Large intestine (tissue), 3 donors: Measurements from ENCODE around the gene FGF12. TPM values are rescaled to one million over a fixed set of nuclear protein-coding genes. Genes with fewer than 3 reads are reported as not detected.

Experiments
- DNase-seq, 2 donors: peaks; one replicate each; pipeline versions ENCODE4 v3.0.0 to v3.0.0-alpha.2; 2013
- H3K27ac ChIP-seq: one replicate; pipeline ENCODE4 v1.5.1; 2013; ENCODE audit warnings: low read length
- H3K27me3 ChIP-seq: 2 replicates; pipeline ENCODE4 v1.6.1; 2013; ENCODE audit warnings: low read length; ENCODE audit not compliant: control insufficient read depth, insufficient read depth
- H3K36me3 ChIP-seq: 2 replicates; pipeline ENCODE4 v1.6.1; 2013; ENCODE audit warnings: low read length; ENCODE audit not compliant: control insufficient read depth, insufficient read depth
- H3K4me1 ChIP-seq: one replicate; pipeline ENCODE4 v1.6.1; 2013; ENCODE audit warnings: low read length; ENCODE audit not compliant: control insufficient read depth, insufficient read depth
- H3K4me3 ChIP-seq: one replicate; pipeline ENCODE4 v1.5.1; 2013; ENCODE audit warnings: low read length
- H3K9me3 ChIP-seq: one replicate; pipeline ENCODE4 v1.6.1; 2013; ENCODE audit warnings: mild to moderate bottlenecking, low read depth, low read length, moderate library complexity; ENCODE audit not compliant: control insufficient read depth
- WGBS: methylation state at CpG from one replicate; pipeline ENCODE4 v1.1.5; 2013; ENCODE audit warnings: low lambda C conversion rate; ENCODE audit not compliant: insufficient coverage; 5-methylcytosine and 5-hydroxymethylcytosine counted together
- polyA plus RNA-seq: library from polyadenylated mRNA; unstranded; fragments of 120-200 nt; gene quantifications from one replicate; pipeline ENCODE4 v1.2.1, GENCODE V29; 2013

FGF12 gene
- polyA plus RNA-seq, 1 donor = 2.1 TPM

DNA sequence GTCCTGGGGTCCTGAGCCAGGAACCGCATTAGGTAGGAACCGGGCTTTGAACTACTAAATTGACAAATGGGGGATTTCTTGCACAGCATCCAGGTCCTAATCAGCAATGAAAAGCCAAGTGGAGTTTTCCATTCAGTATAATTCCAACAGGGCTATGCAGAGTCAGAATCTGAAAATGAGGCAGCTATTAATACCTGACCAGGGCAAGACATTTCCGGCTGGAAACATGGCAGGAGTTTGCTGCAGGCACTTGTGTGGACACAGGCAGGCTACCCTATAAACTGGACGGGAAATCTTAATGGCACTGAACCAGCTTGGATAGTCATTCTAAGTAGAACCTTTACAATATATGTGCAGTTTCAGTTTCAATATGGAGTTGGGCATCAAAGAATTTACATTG, 553.1 kb downstream of the FGF12 start:
- no peaks in the 10 kb centered on the region for H3K27me3 ChIP-seq
- no peaks in the 10 kb centered on the region for H3K36me3 ChIP-seq
- no peak overlapping the region for H3K27ac ChIP-seq
- H3K4me1 ChIP-seq = no peaks in the 10 kb centered on the region
- H3K9me3 ChIP-seq = no peaks in the 10 kb centered on the region
- DNase-seq = no peak
- H3K4me3 ChIP-seq = no peak overlapping the region
- no CpG with 5 or more reads among the region's 4 CpGs for WGBS

DNA sequence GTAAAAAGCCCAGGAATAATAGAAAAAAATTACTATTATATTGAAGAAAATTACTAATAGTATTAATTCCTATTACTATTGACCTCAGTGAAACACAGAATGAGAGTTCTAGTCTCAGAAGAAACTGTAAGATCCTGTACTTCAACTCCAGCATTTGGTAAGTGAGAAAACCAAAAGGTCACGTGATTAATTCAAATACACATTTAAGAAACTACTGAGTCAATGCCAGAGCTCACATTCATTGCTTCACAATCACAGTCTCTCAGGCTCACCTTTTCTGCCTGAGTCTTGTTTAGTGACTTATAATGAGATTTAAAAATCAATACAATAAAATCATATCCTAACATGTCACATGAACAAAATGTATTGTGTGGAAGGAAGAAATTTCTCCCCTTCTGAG, 556.1 kb downstream of the FGF12 start:
- H3K4me3 ChIP-seq = no peak overlapping the region
- H3K36me3 ChIP-seq = no peaks in the 10 kb centered on the region
- no peak overlapping the region for H3K27ac ChIP-seq
- no CpG with 5 or more reads among the region's 1 CpG for WGBS
- no peaks in the 10 kb centered on the region for H3K9me3 ChIP-seq
- no peaks in the 10 kb centered on the region for H3K27me3 ChIP-seq
- DNase-seq = no peak
- no peaks in the 10 kb centered on the region for H3K4me1 ChIP-seq

DNA sequence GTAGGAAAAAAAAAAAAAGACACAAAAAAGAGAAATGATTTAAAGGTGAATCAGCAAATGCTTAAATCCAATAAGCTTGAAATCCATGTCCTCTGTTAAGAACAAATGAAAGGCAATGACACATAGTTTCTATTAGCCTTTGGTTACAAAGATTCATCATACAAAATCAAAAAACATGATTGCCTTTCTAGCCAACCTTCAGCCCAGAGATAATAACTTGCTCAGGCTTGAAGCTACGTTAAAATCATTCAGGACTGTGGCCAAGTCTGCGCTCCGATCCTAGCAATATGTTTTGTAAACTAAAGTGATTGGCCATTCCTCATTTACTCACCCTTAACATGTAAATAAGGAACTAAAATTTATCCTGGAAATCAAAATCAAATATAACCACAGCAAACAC, 556.7 kb downstream of the FGF12 start:
- no peak for DNase-seq
- H3K27ac ChIP-seq = no peak overlapping the region
- H3K9me3 ChIP-seq = no peaks in the 10 kb centered on the region
- H3K27me3 ChIP-seq = no peaks in the 10 kb centered on the region
- 87% methylated on average over 3 of the region's 3 CpGs for WGBS
- H3K4me1 ChIP-seq = no peaks in the 10 kb centered on the region
- no peak overlapping the region for H3K4me3 ChIP-seq
- H3K36me3 ChIP-seq = no peaks in the 10 kb centered on the region

DNA sequence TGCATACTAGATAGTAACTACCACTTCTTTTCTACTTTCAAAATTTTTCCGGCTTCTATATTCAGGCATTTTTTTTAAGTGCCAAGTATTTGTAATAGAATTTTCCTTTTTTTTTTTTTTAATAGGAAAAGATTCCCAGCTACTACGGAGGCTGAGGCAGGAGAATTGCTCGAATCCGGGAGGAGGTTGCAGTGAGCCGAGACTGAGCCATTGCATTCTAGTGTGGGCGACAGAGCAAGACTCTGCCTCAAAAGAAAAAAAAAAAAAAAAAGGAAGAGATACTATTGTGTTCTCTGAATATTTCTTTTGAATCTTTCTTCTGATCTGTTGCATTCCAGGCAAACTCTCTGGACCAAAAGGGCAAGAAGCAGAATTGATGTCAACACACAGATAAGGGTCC, 557.3 kb downstream of the FGF12 start:
- H3K9me3 ChIP-seq = no peaks in the 10 kb centered on the region
- no peaks in the 10 kb centered on the region for H3K27me3 ChIP-seq
- no peak overlapping the region for H3K27ac ChIP-seq
- H3K4me3 ChIP-seq = no peak overlapping the region
- 100% methylated on average over 1 of the region's 6 CpGs for WGBS
- no peak for DNase-seq
- H3K4me1 ChIP-seq = no peaks in the 10 kb centered on the region
- H3K36me3 ChIP-seq = no peaks in the 10 kb centered on the region

DNA sequence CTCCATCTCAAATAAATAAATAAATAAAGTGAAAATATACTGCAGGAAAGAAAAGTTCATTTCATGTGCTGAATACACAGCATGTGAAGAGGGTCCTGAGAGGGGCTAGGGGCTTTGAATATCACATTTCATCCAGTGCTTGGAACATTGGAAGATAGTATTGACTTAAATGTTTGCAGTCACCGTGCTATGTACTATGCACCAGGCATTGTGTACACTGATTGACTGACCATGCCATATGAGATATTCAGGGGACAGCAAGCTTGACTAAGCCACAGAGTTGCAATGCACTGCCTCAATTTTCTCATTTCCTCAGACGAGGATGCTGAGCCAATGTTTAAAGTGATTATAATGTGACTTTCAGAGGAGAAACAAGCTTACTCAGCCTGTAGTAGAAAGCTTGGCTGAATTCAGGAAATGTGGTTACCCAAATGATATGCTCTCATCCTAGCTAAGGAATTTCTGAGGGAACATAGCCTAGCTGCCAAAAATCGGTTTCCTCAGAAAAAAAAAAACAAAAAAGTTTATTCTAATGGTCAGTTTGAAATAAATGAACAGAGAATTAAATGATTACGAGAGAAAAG, 557.9 kb downstream of the FGF12 start:
- DNase-seq = no peak
- WGBS = 95% methylated on average over 2 of the region's 4 CpGs
- H3K4me1 ChIP-seq = no peaks in the 10 kb centered on the region
- H3K27me3 ChIP-seq = no peaks in the 10 kb centered on the region
- no peaks in the 10 kb centered on the region for H3K36me3 ChIP-seq
- H3K4me3 ChIP-seq = no peak overlapping the region
- no peak overlapping the region for H3K27ac ChIP-seq
- no peaks in the 10 kb centered on the region for H3K9me3 ChIP-seq

DNA sequence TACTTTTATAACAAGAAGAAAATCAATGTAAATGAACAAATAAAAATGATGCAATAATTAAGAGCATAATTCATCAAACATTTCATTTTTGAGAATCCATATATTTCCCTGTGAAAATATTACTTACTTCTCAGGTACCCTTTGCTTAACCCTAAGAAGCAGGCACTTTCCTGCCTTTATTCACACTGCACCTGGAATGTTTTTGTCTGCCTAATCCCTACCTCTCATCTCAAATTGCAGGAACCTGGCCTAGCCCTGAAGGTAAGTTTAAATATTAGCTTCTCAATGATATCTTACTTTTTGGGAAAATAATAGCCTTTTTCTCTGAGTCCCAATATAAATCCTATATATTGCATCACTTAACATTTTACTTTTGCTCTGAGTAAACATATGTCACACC, 559.1 kb downstream of the FGF12 start:
- Histone ChIP-seq H3K36me3 (no peaks in the 10 kb centered on the region), H3K27me3 (no peaks in the 10 kb centered on the region), H3K9me3 (no peaks in the 10 kb centered on the region), H3K27ac (no peak overlapping the region), H3K4me3 (no peak overlapping the region), H3K4me1 (no peaks in the 10 kb centered on the region)
- no peak for DNase-seq

DNA sequence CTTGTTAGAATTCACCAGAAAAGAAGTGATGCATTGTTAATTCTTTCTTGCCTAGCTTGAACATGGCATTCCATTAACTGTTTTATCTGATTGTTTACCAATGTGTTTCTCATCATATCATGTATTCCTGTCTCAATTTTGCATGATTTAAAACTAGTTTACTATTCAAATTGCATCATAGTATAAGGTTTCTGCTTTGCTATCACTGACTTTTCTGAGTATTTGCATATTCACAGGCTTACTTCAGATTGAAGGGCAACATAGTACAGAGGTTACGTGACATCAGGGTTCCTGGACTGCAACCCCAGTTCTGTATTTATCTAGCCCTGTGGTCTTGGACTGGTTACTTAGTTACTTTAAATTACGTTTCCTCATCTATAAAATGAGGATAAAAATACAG, 561.8 kb downstream of the FGF12 start:
- no peak for DNase-seq
- Histone ChIP-seq H3K4me1 (no peaks in the 10 kb centered on the region), H3K27me3 (no peaks in the 10 kb centered on the region), H3K4me3 (no peak overlapping the region), H3K9me3 (no peaks in the 10 kb centered on the region), H3K36me3 (no peaks in the 10 kb centered on the region), H3K27ac (no peak overlapping the region)
- WGBS = 0% methylated on average over 1 of the region's 2 CpGs

DNA sequence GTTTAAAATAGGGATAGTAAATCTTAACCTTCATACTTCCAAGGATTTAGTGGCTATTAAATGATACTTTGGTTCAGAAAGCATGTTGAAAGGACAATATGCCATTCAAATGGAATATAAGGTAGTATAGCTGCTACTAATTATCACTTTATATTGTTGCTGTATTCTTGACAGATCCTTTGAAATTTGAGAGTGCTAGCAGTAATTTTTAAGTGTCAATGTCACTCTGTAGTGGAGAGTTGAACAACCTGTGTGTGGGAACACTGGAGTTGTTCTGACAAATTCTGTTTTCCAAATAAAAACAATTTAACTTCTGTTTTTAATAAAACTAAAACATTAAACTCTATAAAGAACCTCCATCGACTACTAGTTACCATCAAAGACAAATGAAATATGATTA, 565.7 kb downstream of the FGF12 start:
- Histone ChIP-seq H3K36me3 (no peaks in the 10 kb centered on the region), H3K27ac (no peak overlapping the region), H3K4me1 (no peaks in the 10 kb centered on the region), H3K27me3 (no peaks in the 10 kb centered on the region), H3K9me3 (no peaks in the 10 kb centered on the region), H3K4me3 (no peak overlapping the region)
- WGBS = 75% methylated on average over 1 of the region's 1 CpG
- no peak for DNase-seq

DNA sequence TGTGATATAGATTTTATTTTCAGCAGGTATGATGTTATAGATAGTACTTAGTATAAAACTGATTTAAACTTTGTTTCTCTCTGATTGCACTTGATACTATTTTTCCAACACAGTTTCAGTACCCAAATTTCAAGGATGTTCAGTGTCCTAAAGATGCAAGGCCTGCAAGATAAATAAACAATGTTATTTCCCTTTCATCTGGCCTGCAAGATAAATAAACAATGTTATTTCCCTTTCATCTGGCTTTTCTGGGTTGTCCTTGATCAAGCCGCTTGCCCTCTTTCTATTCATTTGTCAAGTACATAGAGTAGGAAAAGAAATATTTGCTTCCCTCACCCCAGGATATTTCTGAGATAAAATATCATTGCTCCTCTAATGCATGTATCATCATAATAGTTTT, 571.0 kb downstream of the FGF12 start:
- DNase-seq = no peak
- no peak overlapping the region for H3K27ac ChIP-seq
- H3K9me3 ChIP-seq = no peaks in the 10 kb centered on the region
- H3K4me3 ChIP-seq = no peak overlapping the region
- no peaks in the 10 kb centered on the region for H3K36me3 ChIP-seq
- H3K27me3 ChIP-seq = no peaks in the 10 kb centered on the region
- H3K4me1 ChIP-seq = no peaks in the 10 kb centered on the region
- 38% methylated on average over 1 of the region's 1 CpG for WGBS

DNA sequence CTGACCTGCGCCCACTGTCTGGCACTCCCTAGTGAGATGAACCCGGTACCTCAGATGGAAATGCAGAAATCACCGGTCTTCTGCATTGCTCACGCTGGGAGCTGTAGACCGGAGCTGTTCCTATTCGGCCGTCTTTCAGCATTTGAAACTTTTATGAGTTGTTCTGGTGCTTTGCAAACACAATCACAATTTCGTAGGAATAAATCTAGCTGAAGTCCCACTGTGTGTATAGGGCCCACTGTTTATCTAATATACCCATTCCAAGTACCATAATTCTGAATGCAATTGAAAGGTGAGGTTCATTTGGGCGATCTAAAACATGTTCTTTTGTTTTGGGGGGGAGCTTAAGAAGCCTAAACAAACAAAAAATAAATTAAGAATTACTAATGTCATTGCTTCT, 572.1 kb downstream of the FGF12 start:
- 50% methylated on average over 1 of the region's 9 CpGs for WGBS
- DNase-seq = no peak
- no peak overlapping the region for H3K4me3 ChIP-seq
- no peak overlapping the region for H3K27ac ChIP-seq
- H3K27me3 ChIP-seq = no peaks in the 10 kb centered on the region
- H3K4me1 ChIP-seq = no peaks in the 10 kb centered on the region
- no peaks in the 10 kb centered on the region for H3K36me3 ChIP-seq
- H3K9me3 ChIP-seq = no peaks in the 10 kb centered on the region

DNA sequence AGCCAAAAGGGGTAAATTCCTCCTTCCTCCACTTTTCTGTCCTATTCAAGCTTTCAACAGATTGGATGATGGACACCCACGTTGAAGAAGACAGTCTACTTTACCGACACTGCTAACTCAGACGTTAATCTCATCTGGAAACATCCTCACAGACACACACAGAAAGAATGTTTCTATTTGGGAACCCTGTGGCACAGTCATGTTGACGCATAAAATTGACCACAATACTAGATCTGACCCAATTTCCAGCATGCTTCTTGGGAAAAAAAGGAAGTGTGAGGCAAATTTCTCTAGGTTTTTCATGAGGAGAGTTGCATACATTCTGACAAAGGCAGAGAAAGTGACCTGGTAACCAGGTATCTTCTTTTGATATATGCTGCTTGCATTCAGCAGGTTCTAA, 594.1 kb downstream of the FGF12 start:
- Histone ChIP-seq H3K27ac (no peak overlapping the region), H3K4me3 (no peak overlapping the region), H3K36me3 (no peaks in the 10 kb centered on the region), H3K9me3 (no peaks in the 10 kb centered on the region), H3K27me3 (no peaks in the 10 kb centered on the region), H3K4me1 (no peaks in the 10 kb centered on the region)
- no peak for DNase-seq
- 86% methylated on average over 2 of the region's 4 CpGs for WGBS
